ENCODE results near the gene ZNF468.

DNA sequence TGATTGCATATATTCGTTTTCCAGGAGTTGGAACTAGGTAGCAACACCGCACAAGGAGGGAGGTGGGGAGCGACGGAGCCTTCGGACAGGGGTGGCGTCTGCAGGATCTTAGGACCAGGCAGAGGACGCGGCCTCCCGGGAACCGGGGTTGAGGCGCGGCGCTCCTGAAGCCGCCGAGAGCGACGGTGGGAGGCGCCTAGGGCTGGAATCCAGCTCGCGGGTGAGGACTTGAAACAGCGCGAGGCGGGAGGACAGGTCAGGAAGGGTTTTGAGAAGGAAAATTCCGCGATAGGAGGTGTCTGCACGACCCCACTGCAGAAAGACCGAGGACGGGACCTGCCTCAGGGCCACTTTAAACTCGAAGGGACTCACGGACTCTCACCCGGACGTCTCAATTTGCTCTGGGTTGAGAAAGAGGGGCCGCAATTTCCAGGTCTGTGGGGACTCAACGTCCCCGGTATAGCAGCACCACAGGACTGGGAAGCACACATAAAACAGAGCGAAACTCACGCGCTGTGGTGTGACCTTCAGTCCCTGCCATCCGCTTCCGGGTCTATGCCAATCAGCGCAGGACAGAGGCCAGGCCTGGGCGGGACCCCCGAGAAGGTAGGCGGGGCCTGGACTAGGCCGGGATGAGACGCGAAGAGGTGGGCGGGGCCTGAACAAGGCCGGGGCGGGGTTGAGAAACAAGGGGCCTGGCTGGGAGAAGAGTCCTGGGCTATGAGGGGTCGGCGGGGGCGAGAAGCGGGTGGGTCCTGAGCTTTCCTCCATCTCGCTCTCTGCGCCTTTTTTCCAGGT lies 39.9 kb upstream of the ZNF468 start, which contains the start of gene ZNF320:
- TF ChIP-seq, protein P1, sequence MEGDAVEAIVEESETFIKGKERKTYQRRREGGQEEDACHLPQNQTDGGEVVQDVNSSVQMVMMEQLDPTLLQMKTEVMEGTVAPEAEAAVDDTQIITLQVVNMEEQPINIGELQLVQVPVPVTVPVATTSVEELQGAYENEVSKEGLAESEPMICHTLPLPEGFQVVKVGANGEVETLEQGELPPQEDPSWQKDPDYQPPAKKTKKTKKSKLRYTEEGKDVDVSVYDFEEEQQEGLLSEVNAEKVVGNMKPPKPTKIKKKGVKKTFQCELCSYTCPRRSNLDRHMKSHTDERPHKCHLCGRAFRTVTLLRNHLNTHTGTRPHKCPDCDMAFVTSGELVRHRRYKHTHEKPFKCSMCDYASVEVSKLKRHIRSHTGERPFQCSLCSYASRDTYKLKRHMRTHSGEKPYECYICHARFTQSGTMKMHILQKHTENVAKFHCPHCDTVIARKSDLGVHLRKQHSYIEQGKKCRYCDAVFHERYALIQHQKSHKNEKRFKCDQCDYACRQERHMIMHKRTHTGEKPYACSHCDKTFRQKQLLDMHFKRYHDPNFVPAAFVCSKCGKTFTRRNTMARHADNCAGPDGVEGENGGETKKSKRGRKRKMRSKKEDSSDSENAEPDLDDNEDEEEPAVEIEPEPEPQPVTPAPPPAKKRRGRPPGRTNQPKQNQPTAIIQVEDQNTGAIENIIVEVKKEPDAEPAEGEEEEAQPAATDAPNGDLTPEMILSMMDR (IDR thresholded peaks at IDR 0.05), result no peak
- TF ChIP-seq POLR2A (IDR thresholded peaks at IDR 0.05), result peak; percentile 90
